ENCODE results near the gene IL22RA1. TPM values are rescaled to one million over a fixed set of nuclear protein-coding genes. Genes with fewer than 3 reads are reported as not detected.
A peak's percentile ranks its signal among the peaks of the same experiment; 100 is the strongest.

IL22RA1 gene, protein sequence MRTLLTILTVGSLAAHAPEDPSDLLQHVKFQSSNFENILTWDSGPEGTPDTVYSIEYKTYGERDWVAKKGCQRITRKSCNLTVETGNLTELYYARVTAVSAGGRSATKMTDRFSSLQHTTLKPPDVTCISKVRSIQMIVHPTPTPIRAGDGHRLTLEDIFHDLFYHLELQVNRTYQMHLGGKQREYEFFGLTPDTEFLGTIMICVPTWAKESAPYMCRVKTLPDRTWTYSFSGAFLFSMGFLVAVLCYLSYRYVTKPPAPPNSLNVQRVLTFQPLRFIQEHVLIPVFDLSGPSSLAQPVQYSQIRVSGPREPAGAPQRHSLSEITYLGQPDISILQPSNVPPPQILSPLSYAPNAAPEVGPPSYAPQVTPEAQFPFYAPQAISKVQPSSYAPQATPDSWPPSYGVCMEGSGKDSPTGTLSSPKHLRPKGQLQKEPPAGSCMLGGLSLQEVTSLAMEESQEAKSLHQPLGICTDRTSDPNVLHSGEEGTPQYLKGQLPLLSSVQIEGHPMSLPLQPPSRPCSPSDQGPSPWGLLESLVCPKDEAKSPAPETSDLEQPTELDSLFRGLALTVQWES
- polyA plus RNA-seq (2013, experiment 1 of 2), result 0.14 TPM
- polyA plus RNA-seq (2013, experiment 2 of 2), result 0.11 TPM

DNA sequence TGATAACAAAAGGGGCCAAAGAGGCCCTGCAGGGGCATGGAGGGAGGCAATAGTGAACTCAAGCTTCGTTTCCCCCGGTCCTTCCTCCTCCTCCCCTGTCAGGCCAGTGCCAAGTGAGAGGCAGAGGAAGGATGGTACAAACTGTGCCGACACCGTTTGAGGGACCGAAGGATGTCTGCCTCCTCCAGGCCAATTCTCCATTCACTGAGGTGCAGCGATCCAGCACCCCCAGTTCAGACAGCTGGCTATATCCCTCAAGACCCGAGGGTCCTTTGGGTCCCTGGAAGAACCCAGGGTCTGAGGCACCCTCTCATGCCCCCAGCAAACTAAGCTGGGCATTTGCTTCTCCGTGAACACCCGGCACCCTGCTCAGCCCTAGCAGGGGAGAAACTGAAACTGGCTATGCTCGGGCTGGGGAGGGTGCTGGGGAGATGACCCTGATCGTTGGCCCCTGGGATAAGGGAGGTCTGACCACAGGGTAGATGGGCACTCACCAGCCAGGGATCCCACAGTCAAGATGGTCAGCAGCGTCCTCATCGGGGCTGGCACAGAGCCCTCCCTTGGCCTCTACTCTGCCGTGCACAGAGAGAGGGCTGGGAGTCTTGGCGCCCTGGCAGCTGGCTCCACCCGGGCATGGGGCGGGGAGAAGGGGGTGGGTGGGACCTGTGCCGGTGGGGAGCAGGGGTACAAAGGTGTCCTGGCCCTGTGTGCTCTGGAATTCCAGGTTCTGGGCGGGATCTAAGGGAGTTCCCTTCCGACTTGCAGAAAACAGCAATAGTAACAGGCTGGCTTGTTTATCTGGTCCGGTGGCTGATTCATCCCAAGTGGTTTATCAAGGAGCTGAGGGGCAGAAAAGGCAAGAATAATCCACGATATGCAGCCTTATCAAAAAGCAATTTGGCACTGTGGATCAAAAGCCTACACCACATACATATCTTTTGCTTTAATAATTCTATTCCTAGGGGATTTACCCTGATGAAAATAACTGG lies at the start of gene IL22RA1:
Gene IL22RA1 (minus strand): TSS at position 595 of the 989 bp plus-strand sequence. CDS start 58 bp downstream, at position 537.
- Histone ChIP-seq H2BK120ac (ENCODE audit: low read depth, low read length) (no peak within 1 kb of the TSS), H4K5ac (ENCODE audit: low read length) (no peak within 1 kb of the TSS), H3K4me2 (ENCODE audit: low read length) (no peak within 1 kb of the TSS), H3K36me3 (ENCODE audit: control insufficient read depth, insufficient read depth, low read length) (no peaks in the 10 kb centered on the region), H2AK5ac (ENCODE audit: low read length) (no peak within 1 kb of the TSS), H3K4me3 (ENCODE audit: low read length) (no peak within 1 kb of the TSS), H3K4ac (ENCODE audit: low read depth, low read length) (no peak within 1 kb of the TSS), H2BK5ac (ENCODE audit: low read length) (no peak within 1 kb of the TSS), H3K27me3 (ENCODE audit: insufficient read depth, low read length, poor library complexity) (no peaks in the 10 kb centered on the region), H3K9ac (ENCODE audit: low read length) (no peak within 1 kb of the TSS), H3K56ac (ENCODE audit: low read length) (no peak within 1 kb of the TSS), H3K79me2 (ENCODE audit: control insufficient read depth, insufficient read depth, low read length) (no peaks in the 10 kb centered on the region), H3K27ac (ENCODE audit: low read depth, low read length) (no peak within 1 kb of the TSS), H2BK15ac (replicated peaks; ENCODE audit: low read depth) (no peak within 1 kb of the TSS), H3K23ac (ENCODE audit: low read length) (no peak within 1 kb of the TSS), H3K18ac (ENCODE audit: low read length) (no peak within 1 kb of the TSS), H4K8ac (ENCODE audit: low read depth, low read length) (no peak within 1 kb of the TSS), H3K4me1 (ENCODE audit: control insufficient read depth, low read depth, low read length) (no peaks in the 10 kb centered on the region), H3K79me1 (ENCODE audit: low read length) (no peaks in the 10 kb centered on the region)
- DNase-seq, result no peak
- no CpG with 5 or more reads among the region's 22 CpGs for WGBS (ENCODE audit: extremely low coverage, insufficient coverage, low lambda C conversion rate)

DNA sequence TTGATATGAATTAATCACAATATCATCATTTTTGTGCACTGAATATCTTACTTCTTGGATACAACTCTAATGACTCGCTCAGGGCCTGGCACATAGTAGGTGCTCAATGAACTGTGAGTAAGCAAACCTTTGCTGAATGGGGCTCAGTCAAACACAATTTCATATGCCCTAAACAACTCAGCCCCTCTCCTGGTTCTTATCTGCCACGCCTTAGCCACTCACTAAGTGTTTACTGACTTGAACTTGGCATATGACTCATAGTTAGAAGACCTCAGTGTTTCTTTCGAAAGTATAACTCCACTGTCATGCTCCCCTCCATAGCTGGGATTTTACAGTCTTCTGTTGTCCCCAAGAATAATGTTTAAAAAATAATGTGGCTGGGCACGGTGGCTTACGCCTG lies 48.9 kb upstream of the IL22RA1 start:
- DNase-seq, result no peak
- Histone ChIP-seq H2BK120ac (ENCODE audit: low read depth, low read length) (no peak overlapping the region), H3K23ac (ENCODE audit: low read length) (no peak overlapping the region), H2BK5ac (ENCODE audit: low read length) (no peak overlapping the region), H3K27ac (ENCODE audit: low read depth, low read length) (no peak overlapping the region), H3K79me1 (ENCODE audit: low read length) (no peaks in the 10 kb centered on the region), H3K4ac (ENCODE audit: low read depth, low read length) (no peak overlapping the region), H2BK15ac (replicated peaks; ENCODE audit: low read depth) (no peak overlapping the region), H4K8ac (ENCODE audit: low read depth, low read length) (no peak overlapping the region), H3K4me1 (ENCODE audit: control insufficient read depth, low read depth, low read length) (no peaks in the 10 kb centered on the region), H4K5ac (ENCODE audit: low read length) (no peak overlapping the region), H3K36me3 (ENCODE audit: control insufficient read depth, insufficient read depth, low read length) (no peaks in the 10 kb centered on the region), H3K4me2 (ENCODE audit: low read length) (no peak overlapping the region), H3K4me3 (ENCODE audit: low read length) (no peak overlapping the region), H3K27me3 (ENCODE audit: insufficient read depth, low read length, poor library complexity) (no peaks in the 10 kb centered on the region), H2AK5ac (ENCODE audit: low read length) (no peak overlapping the region), H3K56ac (ENCODE audit: low read length) (no peak overlapping the region), H3K18ac (ENCODE audit: low read length) (no peak overlapping the region), H3K9ac (ENCODE audit: low read length) (no peak overlapping the region), H3K79me2 (ENCODE audit: control insufficient read depth, insufficient read depth, low read length) (no peaks in the 10 kb centered on the region)
- no CpG with 5 or more reads among the region's 5 CpGs for WGBS (ENCODE audit: extremely low coverage, insufficient coverage, low lambda C conversion rate)

DNA sequence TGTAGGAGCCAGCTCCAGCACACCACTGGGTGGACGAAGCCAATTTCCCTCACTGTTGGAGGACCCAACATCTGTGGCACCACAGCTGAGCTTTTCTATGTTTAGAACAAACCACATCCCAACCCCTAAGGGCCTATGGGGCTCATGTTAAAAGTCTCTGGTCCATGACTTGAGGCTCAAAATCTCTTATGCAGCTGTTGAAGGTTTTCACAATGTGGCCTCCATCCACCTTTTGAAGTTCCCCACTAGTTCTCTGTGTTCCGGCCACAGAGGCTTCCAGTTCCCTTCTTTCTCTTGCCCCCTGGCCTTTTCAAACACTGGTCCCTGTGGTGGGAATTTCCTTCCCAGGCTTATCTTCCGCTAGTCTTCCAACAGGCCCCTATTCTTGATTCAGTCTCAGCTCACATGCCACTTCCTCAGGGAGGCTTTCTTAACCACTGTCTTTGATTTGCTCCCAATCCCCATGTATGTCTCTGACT lies 48.1 kb upstream of the IL22RA1 start:
- Histone ChIP-seq H2BK120ac (ENCODE audit: low read depth, low read length) (no peak overlapping the region), H3K79me2 (ENCODE audit: control insufficient read depth, insufficient read depth, low read length) (no peaks in the 10 kb centered on the region), H3K4me2 (ENCODE audit: low read length) (no peak overlapping the region), H3K27me3 (ENCODE audit: insufficient read depth, low read length, poor library complexity) (no peaks in the 10 kb centered on the region), H3K36me3 (ENCODE audit: control insufficient read depth, insufficient read depth, low read length) (no peaks in the 10 kb centered on the region), H2BK5ac (ENCODE audit: low read length) (no peak overlapping the region), H3K9ac (ENCODE audit: low read length) (no peak overlapping the region), H3K27ac (ENCODE audit: low read depth, low read length) (no peak overlapping the region), H3K4ac (ENCODE audit: low read depth, low read length) (no peak overlapping the region), H2AK5ac (ENCODE audit: low read length) (no peak overlapping the region), H3K18ac (ENCODE audit: low read length) (no peak overlapping the region), H3K23ac (ENCODE audit: low read length) (no peak overlapping the region), H3K56ac (ENCODE audit: low read length) (no peak overlapping the region), H2BK15ac (replicated peaks; ENCODE audit: low read depth) (no peak overlapping the region), H3K79me1 (ENCODE audit: low read length) (no peaks in the 10 kb centered on the region), H4K8ac (ENCODE audit: low read depth, low read length) (no peak overlapping the region), H3K4me3 (ENCODE audit: low read length) (no peak overlapping the region), H3K4me1 (ENCODE audit: control insufficient read depth, low read depth, low read length) (no peaks in the 10 kb centered on the region), H4K5ac (ENCODE audit: low read length) (no peak overlapping the region)
- no peak for DNase-seq
- WGBS (ENCODE audit: extremely low coverage, insufficient coverage, low lambda C conversion rate), result no CpG with 5 or more reads among the region's 3 CpGs

DNA sequence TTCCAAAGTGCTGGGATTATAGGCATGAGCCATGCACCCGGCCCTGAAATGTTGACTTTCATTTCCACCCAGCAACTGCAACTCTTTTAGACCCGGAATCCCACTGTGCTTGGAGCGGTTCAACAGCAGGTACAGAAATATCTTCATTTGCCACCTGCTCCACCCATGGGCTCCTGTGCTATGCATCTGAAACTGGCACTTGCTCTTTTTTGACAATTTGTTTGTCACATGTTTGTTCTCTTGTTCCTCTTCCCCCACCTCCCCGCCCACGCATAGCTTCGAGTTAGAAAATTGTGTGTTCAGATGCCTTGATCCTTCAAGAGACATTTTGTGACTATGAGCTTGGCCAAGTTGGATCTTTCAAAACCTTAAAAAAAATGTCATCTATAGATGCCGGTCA lies 46.6 kb upstream of the IL22RA1 start:
- no peaks in the 10 kb centered on the region for H3K79me1 ChIP-seq (ENCODE audit: low read length)
- no peaks in the 10 kb centered on the region for H3K36me3 ChIP-seq (ENCODE audit: control insufficient read depth, insufficient read depth, low read length)
- H3K56ac ChIP-seq (ENCODE audit: low read length), result no peak overlapping the region
- no peak overlapping the region for H2BK5ac ChIP-seq (ENCODE audit: low read length)
- H3K4me1 ChIP-seq (ENCODE audit: control insufficient read depth, low read depth, low read length), result no peaks in the 10 kb centered on the region
- DNase-seq, result no peak
- no peak overlapping the region for H3K23ac ChIP-seq (ENCODE audit: low read length)
- no peaks in the 10 kb centered on the region for H3K79me2 ChIP-seq (ENCODE audit: control insufficient read depth, insufficient read depth, low read length)
- no peak overlapping the region for H4K5ac ChIP-seq (ENCODE audit: low read length)
- no peak overlapping the region for H4K8ac ChIP-seq (ENCODE audit: low read depth, low read length)
- no peak overlapping the region for H2BK15ac ChIP-seq (replicated peaks; ENCODE audit: low read depth)
- H2AK5ac ChIP-seq (ENCODE audit: low read length), result no peak overlapping the region
- no peaks in the 10 kb centered on the region for H3K27me3 ChIP-seq (ENCODE audit: insufficient read depth, low read length, poor library complexity)
- no peak overlapping the region for H2BK120ac ChIP-seq (ENCODE audit: low read depth, low read length)
- WGBS (ENCODE audit: extremely low coverage, insufficient coverage, low lambda C conversion rate), result no CpG with 5 or more reads among the region's 7 CpGs
- no peak overlapping the region for H3K4ac ChIP-seq (ENCODE audit: low read depth, low read length)
- no peak overlapping the region for H3K4me3 ChIP-seq (ENCODE audit: low read length)
- no peak overlapping the region for H3K9ac ChIP-seq (ENCODE audit: low read length)
- H3K27ac ChIP-seq (ENCODE audit: low read depth, low read length), result no peak overlapping the region
- no peak overlapping the region for H3K18ac ChIP-seq (ENCODE audit: low read length)
- no peak overlapping the region for H3K4me2 ChIP-seq (ENCODE audit: low read length)

DNA sequence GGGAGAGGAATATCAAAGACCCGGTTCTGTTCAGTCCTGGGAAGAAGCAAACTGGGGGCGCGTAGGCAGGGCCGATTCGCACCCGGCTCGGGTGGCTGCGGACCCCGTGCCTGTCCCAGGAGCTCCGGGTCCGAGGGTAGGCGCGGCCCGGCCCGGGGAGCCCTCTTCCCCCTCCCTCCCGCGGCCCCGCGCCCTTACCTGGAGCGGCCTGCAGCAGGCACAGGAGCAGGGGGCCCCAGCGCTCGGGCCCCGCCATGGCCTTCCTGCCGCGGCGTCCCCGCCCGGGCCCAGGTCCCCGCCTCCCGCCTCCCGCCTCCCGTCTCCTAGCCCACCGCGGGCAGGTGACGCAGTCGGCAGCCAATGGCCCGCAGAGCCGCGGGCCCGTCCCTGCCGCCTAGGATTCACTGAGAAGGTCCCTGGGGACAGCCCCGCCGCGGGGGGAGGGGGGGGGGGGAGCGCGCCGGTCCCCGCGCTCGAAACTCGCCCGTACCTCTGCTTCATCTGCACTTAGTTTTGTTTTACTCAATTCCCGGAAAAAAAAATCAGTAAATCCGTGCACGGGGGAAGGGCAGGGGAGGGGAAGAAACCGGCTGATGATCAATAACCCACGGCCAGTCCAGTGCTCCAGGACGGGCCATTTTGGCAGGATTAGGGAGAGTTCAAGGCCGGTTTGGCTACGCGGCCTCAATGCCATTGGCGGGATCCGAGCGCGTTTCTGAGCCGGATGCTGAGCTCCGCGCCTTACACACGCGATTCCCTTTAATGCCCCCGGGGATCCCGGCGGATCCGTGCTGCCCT lies 44.3 kb upstream of the IL22RA1 start, which contains the start of gene IFNLR1:
Gene IFNLR1 (minus strand): TSS at position 297 of the 798 bp plus-strand sequence. CDS start 41 bp downstream, at position 256.
- WGBS (ENCODE audit: extremely low coverage, insufficient coverage, low lambda C conversion rate), result no CpG with 5 or more reads among the region's 74 CpGs
- Histone ChIP-seq H4K5ac (ENCODE audit: low read length) (peak within 1 kb of the TSS; percentile 39), H4K8ac (ENCODE audit: low read depth, low read length) (no peak within 1 kb of the TSS), H3K79me1 (ENCODE audit: low read length) (no peaks in the 10 kb centered on the region), H2AK5ac (ENCODE audit: low read length) (no peak within 1 kb of the TSS), H3K56ac (ENCODE audit: low read length) (peak within 1 kb of the TSS; percentile 88), H3K4ac (ENCODE audit: low read depth, low read length) (no peak within 1 kb of the TSS), H3K4me2 (ENCODE audit: low read length) (peak within 1 kb of the TSS; percentile 93), H3K23ac (ENCODE audit: low read length) (peak within 1 kb of the TSS; percentile 29), H3K36me3 (ENCODE audit: control insufficient read depth, insufficient read depth, low read length) (no peaks in the 10 kb centered on the region), H3K4me1 (ENCODE audit: control insufficient read depth, low read depth, low read length) (no peaks in the 10 kb centered on the region), H3K27me3 (ENCODE audit: insufficient read depth, low read length, poor library complexity) (no peaks in the 10 kb centered on the region), H2BK120ac (ENCODE audit: low read depth, low read length) (peak within 1 kb of the TSS; percentile 89), H3K18ac (ENCODE audit: low read length) (peak within 1 kb of the TSS; percentile 95), H3K4me3 (ENCODE audit: low read length) (peak within 1 kb of the TSS; percentile 79), H3K27ac (ENCODE audit: low read depth, low read length) (no peak within 1 kb of the TSS), H3K9ac (ENCODE audit: low read length) (peak within 1 kb of the TSS; percentile 84), H2BK15ac (replicated peaks; ENCODE audit: low read depth) (no peak within 1 kb of the TSS), H2BK5ac (ENCODE audit: low read length) (no peak within 1 kb of the TSS), H3K79me2 (ENCODE audit: control insufficient read depth, insufficient read depth, low read length) (no peaks in the 10 kb centered on the region)
- DNase-seq, result peak; percentile 72
